ENCODE data around the gene C2CD4B. TPM values are rescaled to one million over a fixed set of nuclear protein-coding genes. Genes with fewer than 3 reads are reported as not detected.

The C2CD4B gene
- total and polyA plus RNA-seq, 2 donors (not counting 1 experiment from before 2014, with no cell fraction given): not detected

GRCh38 chr15:62186578-62186977 lies 21.5 kb upstream of the C2CD4B start:
- WGBS (ENCODE audit: insufficient coverage): 98% methylated on average over 27 of the region's 27 CpGs

GRCh38 chr15:62183130-62183529 lies 18.0 kb upstream of the C2CD4B start:
- H4K20me1 ChIP-seq (ENCODE audit: control insufficient read depth, insufficient read depth, low read length, poor library complexity, severe bottlenecking): no peaks in the 10 kb centered on the region
- ATAC-seq (ENCODE audit: low read depth) (no peak), DNase-seq (no peak)
- H3K4me2 ChIP-seq (replicated peaks; ENCODE audit: low read depth, low read length, poor library complexity, severe bottlenecking): no peak overlapping the region
- H3K9me3 ChIP-seq (ENCODE audit: control extremely low read depth in 1 of 3, control insufficient read depth in 2 of 3, insufficient read depth in 1 of 3, low read length in 2 of 3): no peaks in the 10 kb centered on the region
- no peak overlapping the region for H3K4me3 ChIP-seq (ENCODE audit: control extremely low read depth in 1 of 5, extremely low read depth in 1 of 5, insufficient read depth in 1 of 5, low read depth in 2 of 5, low read length in 4 of 5)
- Mint-ChIP-seq H3K4me3 (no peak overlapping the region), H3K27ac (no peak overlapping the region), H3K27me3 (peaks cover 15% of the 10 kb centered on the region), H3K4me1 (peaks cover 3% of the 10 kb centered on the region), H3K9me3 (ENCODE audit: insufficient read depth) (no peaks in the 10 kb centered on the region)
- no peaks in the 10 kb centered on the region for H3K36me3 ChIP-seq (replicated peaks in 1 of 2; ENCODE audit: control extremely low read depth in 1 of 2, control insufficient read depth in 1 of 2, extremely low read depth in 1 of 2, insufficient read depth in 2 of 2, low read length in 1 of 2)
- TF ChIP-seq CTCF (IDR thresholded peaks at IDR 0.05): no peak
- TF ChIP-seq EZH2 (IDR thresholded peaks at IDR 0.05; ENCODE audit: borderline replicate concordance, insufficient read depth, low read depth, low read length, poor library complexity, severe bottlenecking): no peak
- intact Hi-C loops (cut with micrococcal nuclease): no loop called here
- H2AFZ ChIP-seq (ENCODE audit: insufficient read depth, low read depth, low read length, poor library complexity, severe bottlenecking): no peak overlapping the region
- H3K27ac ChIP-seq (ENCODE audit: low read length in 2 of 2): no peak overlapping the region
- no peaks in the 10 kb centered on the region for H3K79me2 ChIP-seq (ENCODE audit: control insufficient read depth, insufficient read depth, low read length)
- H3K9ac ChIP-seq (ENCODE audit: low read length): no peak overlapping the region
- POLR2A ChIA-PET: no interaction called here
- no peaks in the 10 kb centered on the region for H3K4me1 ChIP-seq (ENCODE audit: control insufficient read depth in 2 of 2, insufficient read depth in 2 of 2, low read length in 2 of 2)
- CTCF ChIA-PET: no interaction called here
- H3K27me3 ChIP-seq (replicated peaks in 1 of 4; ENCODE audit: control extremely low read depth in 1 of 4, control insufficient read depth in 3 of 4, insufficient read depth in 4 of 4, low read length in 3 of 4): no peaks in the 10 kb centered on the region

More at GRCh38 chr15:62186578-62186977, 21.5 kb upstream of the C2CD4B start:
- no peak overlapping the region for H3K27ac ChIP-seq (ENCODE audit: low read length in 2 of 2)
- no peak for DNase-seq
- H3K36me3 ChIP-seq (replicated peaks in 1 of 2; ENCODE audit: control extremely low read depth in 1 of 2, control insufficient read depth in 1 of 2, extremely low read depth in 1 of 2, insufficient read depth in 2 of 2, low read length in 1 of 2): no peaks in the 10 kb centered on the region
- no peak overlapping the region for H3K4me3 Mint-ChIP-seq
- intact Hi-C loops (cut with micrococcal nuclease): no loop called here
- peaks cover 3% of the 10 kb centered on the region for H3K4me1 Mint-ChIP-seq
- no peak overlapping the region for H3K4me2 ChIP-seq (replicated peaks; ENCODE audit: low read depth, low read length, poor library complexity, severe bottlenecking)
- no peaks in the 10 kb centered on the region for H3K9me3 Mint-ChIP-seq (ENCODE audit: insufficient read depth)
- H3K9me3 ChIP-seq (ENCODE audit: control extremely low read depth in 1 of 3, control insufficient read depth in 2 of 3, insufficient read depth in 1 of 3, low read length in 2 of 3): no peaks in the 10 kb centered on the region
- H3K9ac ChIP-seq (ENCODE audit: low read length): no peak overlapping the region
- no peak for ATAC-seq (ENCODE audit: low read depth)
- peaks cover 8% of the 10 kb centered on the region for H3K27me3 Mint-ChIP-seq
- peaks cover 0 to 3% (median 0%) of the 10 kb centered on the region in 4 experiments for H3K27me3 ChIP-seq (replicated peaks in 1 of 4; ENCODE audit: control extremely low read depth in 1 of 4, control insufficient read depth in 3 of 4, insufficient read depth in 4 of 4, low read length in 3 of 4)
- H3K79me2 ChIP-seq (ENCODE audit: control insufficient read depth, insufficient read depth, low read length): no peaks in the 10 kb centered on the region
- H2AFZ ChIP-seq (ENCODE audit: insufficient read depth, low read depth, low read length, poor library complexity, severe bottlenecking): no peak overlapping the region
- H3K27ac Mint-ChIP-seq: no peak overlapping the region
- H3K4me3 ChIP-seq (ENCODE audit: control extremely low read depth in 1 of 5, extremely low read depth in 1 of 5, insufficient read depth in 1 of 5, low read depth in 2 of 5, low read length in 4 of 5): no peak overlapping the region
- H3K4me1 ChIP-seq (ENCODE audit: control insufficient read depth in 2 of 2, insufficient read depth in 2 of 2, low read length in 2 of 2): no peaks in the 10 kb centered on the region
- POLR2A ChIA-PET: no interaction called here
- H4K20me1 ChIP-seq (ENCODE audit: control insufficient read depth, insufficient read depth, low read length, poor library complexity, severe bottlenecking): no peaks in the 10 kb centered on the region
- TF ChIP-seq EZH2 (IDR thresholded peaks at IDR 0.05; ENCODE audit: borderline replicate concordance, insufficient read depth, low read depth, low read length, poor library complexity, severe bottlenecking): no peak
- CTCF ChIA-PET: interaction anchor here (0.6 kb wide), 1 partner anchor 272 kb away, joined by 3 read pairs; no protein-coding TSS in a partner anchor
